Nephron progenitor cell (in vitro differentiated cells): ENCODE data around the gene CYFIP1.

Source experiments
- DNase-seq: peaks from one replicate; pipeline ENCODE4 v3.0.0; 2021
- H3K27ac Mint-ChIP-seq: 2 replicates; pipeline ENCODE4 v1.8.0; 2021; ENCODE audit warnings: mild to moderate bottlenecking, moderate library complexity, mixed read lengths
- H3K27me3 Mint-ChIP-seq: 2 replicates; pipeline ENCODE4 v1.8.0; 2021; ENCODE audit warnings: mild to moderate bottlenecking, low read depth, mixed read lengths; ENCODE audit not compliant: poor library complexity
- H3K36me3 Mint-ChIP-seq: 2 replicates; pipeline ENCODE4 v1.8.0; 2021; ENCODE audit warnings: low read depth, mixed read lengths
- H3K4me1 Mint-ChIP-seq: 2 replicates; pipeline ENCODE4 v1.8.0; 2021; ENCODE audit warnings: mixed read lengths
- H3K4me3 Mint-ChIP-seq: 2 replicates; pipeline ENCODE4 v1.8.0; 2021; ENCODE audit warnings: mild to moderate bottlenecking, moderate library complexity, mixed read lengths
- H3K9me3 Mint-ChIP-seq: 2 replicates; pipeline ENCODE4 v1.8.0; 2021; ENCODE audit warnings: mild to moderate bottlenecking, moderate library complexity, mixed read lengths
- TF ChIP-seq, protein P1 (sequence below): fragments of 200-600 bp; sonication (generic); IDR thresholded peaks from 2 replicates; pipeline ENCODE4 v1.5.0; 2021; ENCODE audit warnings: antibody characterized with exemption

CYFIP1 gene

DNA sequence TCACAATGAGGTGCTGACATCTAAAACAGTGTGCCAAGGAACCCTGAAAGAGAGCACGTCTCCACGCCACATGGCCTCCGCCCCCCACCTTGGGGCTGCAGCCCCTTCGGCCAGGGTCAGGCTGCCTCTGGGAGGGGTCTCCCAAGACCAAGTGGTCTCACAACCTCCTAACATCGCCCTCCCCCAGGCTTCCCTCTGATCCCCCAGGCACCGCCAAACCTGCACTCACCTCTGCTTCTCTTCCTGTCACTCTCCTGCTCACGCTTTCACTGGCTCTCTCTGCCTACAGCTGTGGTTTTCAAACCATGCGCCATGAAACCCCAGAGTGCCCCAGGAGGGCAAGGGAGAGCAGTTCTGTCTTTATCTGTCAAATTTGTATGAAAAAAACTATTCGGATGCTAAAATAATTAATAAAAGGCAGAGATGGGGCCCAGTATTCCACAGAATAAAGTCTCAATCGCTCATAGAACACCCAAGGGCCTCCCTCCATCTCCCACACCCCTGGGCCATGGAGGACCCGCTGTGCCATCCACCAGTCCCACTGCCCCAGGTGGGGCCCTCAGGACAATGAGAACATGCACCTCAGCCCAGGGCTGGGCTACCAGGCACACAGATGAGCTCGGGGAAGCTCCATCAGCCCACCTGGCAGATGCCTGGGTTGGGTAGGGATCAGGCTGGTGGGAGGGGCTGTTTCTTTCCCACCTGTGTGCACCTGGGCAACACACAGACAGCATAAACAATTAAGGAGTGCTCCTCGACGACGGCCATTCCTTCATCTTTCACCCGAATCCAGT lies 21.5 kb downstream of the CYFIP1 start:
- H3K27me3 Mint-ChIP-seq, result no peaks in the 10 kb centered on the region
- TF ChIP-seq, protein P1, sequence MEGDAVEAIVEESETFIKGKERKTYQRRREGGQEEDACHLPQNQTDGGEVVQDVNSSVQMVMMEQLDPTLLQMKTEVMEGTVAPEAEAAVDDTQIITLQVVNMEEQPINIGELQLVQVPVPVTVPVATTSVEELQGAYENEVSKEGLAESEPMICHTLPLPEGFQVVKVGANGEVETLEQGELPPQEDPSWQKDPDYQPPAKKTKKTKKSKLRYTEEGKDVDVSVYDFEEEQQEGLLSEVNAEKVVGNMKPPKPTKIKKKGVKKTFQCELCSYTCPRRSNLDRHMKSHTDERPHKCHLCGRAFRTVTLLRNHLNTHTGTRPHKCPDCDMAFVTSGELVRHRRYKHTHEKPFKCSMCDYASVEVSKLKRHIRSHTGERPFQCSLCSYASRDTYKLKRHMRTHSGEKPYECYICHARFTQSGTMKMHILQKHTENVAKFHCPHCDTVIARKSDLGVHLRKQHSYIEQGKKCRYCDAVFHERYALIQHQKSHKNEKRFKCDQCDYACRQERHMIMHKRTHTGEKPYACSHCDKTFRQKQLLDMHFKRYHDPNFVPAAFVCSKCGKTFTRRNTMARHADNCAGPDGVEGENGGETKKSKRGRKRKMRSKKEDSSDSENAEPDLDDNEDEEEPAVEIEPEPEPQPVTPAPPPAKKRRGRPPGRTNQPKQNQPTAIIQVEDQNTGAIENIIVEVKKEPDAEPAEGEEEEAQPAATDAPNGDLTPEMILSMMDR, result no peak
- peaks cover 48% of the 10 kb centered on the region for H3K4me1 Mint-ChIP-seq
- no peak for DNase-seq
- H3K9me3 Mint-ChIP-seq, result no peaks in the 10 kb centered on the region
- no peak overlapping the region for H3K4me3 Mint-ChIP-seq
- H3K36me3 Mint-ChIP-seq, result peaks cover 11% of the 10 kb centered on the region
- peak overlapping the region; percentile 72 for H3K27ac Mint-ChIP-seq

GRCh38 chr15:22956978-22957260 lies 23.2 kb downstream of the CYFIP1 start:
- Mint-ChIP-seq H3K36me3 (no peaks in the 10 kb centered on the region), H3K4me1 (peaks cover 54% of the 10 kb centered on the region), H3K9me3 (no peaks in the 10 kb centered on the region), H3K4me3 (no peak overlapping the region), H3K27ac (peak overlapping the region; percentile 22), H3K27me3 (no peaks in the 10 kb centered on the region)
- no peak for DNase-seq
- TF ChIP-seq, protein P1, result no peak

DNA sequence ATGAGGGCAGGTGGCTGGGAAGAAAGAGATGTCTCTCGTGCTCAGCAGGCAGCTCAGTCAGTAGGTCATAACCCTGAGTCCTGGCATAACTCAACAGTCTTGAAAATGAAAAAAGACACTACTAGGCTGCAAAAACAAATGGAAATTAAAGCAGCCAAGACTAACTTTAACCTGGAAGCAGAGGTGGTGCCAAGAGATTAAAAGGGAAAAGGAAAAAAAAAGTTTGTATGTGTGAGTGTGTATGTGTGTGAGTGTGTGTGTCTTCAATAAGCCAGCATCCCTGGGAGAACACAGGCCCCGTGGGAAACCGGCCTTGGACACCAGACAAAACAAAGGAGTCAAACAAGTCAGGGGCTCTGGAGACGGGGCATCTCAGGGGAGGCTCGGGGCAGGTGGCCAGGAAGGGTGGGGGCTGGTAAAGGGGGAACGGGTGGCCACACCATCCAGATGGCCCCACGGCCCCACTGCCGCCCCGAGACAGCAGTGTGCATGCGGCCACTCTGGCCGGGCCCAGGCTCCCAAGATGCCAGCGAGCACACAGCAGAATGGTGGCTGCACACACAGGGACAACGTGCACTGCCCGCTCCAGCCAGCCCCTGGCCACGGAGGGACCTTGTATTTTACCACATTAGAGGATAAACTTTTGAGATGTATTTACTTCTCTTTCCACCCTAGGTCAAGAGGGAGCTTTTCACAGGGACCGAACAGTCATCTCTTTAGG lies 23.8 kb downstream of the CYFIP1 start:
- Mint-ChIP-seq H3K4me3 (no peak overlapping the region), H3K36me3 (no peaks in the 10 kb centered on the region), H3K27me3 (no peaks in the 10 kb centered on the region), H3K9me3 (no peaks in the 10 kb centered on the region), H3K27ac (peak overlapping the region; percentile 97), H3K4me1 (peaks cover 56% of the 10 kb centered on the region)
- TF ChIP-seq, protein P1, result no peak
- DNase-seq, result no peak

DNA sequence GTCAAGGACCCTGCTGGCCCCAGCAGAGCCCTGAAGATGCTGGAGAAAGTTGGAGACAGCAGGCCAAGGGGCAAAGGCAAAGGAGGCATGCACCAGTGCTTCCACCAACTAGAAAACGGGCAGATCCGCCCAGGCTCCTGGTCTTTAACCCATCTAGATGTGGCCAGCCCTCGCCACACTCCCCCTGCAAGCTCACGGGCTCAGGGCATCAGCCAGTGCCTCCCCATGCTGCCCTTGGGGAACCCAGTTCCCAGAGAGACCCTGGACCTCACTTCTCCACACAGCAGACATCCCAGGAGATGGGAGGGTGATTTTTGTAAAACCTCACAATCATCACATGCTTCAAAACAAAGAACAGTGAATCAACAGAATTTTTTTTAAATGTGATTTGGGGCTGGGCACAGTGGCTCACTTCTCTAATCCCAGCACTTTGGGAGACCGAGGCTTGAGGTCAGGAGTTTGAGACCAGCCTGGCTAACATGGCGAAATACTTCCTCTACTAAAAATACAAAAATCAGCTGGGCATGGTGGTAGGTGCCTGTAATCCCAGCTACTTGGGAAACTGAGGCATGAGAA lies 24.5 kb downstream of the CYFIP1 start:
- TF ChIP-seq, protein P1, result no peak
- H3K4me1 Mint-ChIP-seq, result peaks cover 57% of the 10 kb centered on the region
- peak overlapping the region; percentile 97 for H3K27ac Mint-ChIP-seq
- H3K27me3 Mint-ChIP-seq, result no peaks in the 10 kb centered on the region
- no peak overlapping the region for H3K4me3 Mint-ChIP-seq
- no peaks in the 10 kb centered on the region for H3K9me3 Mint-ChIP-seq
- no peak for DNase-seq
- no peaks in the 10 kb centered on the region for H3K36me3 Mint-ChIP-seq

GRCh38 chr15:22954798-22955543 lies 25.2 kb downstream of the CYFIP1 start:
- no peaks in the 10 kb centered on the region for H3K36me3 Mint-ChIP-seq
- no peak overlapping the region for H3K4me3 Mint-ChIP-seq
- no peaks in the 10 kb centered on the region for H3K27me3 Mint-ChIP-seq
- H3K4me1 Mint-ChIP-seq, result peaks cover 57% of the 10 kb centered on the region
- TF ChIP-seq, protein P1, result no peak
- H3K27ac Mint-ChIP-seq, result no peak overlapping the region
- H3K9me3 Mint-ChIP-seq, result no peaks in the 10 kb centered on the region
- no peak for DNase-seq
